Measurements from ENCODE around the gene USP28.
"Not testable (repeated sequence)": the region's sequence is repeated elsewhere in the genome, so short reads cannot be mapped to it uniquely, and the experiment has no call there.

Gene USP28

GRCh38 chr11:113875234-113876073, at the start of gene USP28:
TSS of gene USP28 (minus strand) at chr11:113875572. CDS start at chr11:113875501, 71 bp downstream.
- peak within 1 kb of the TSS; percentile 91 for H3K27ac Mint-ChIP-seq
- peaks cover 5% of the 10 kb centered on the region for H3K36me3 Mint-ChIP-seq (ENCODE audit: low read depth)
- H3K27me3 Mint-ChIP-seq, result no peaks in the 10 kb centered on the region
- H3K4me3 Mint-ChIP-seq, result peak within 1 kb of the TSS; percentile 88
- DNase-seq, result peak; percentile 89
- H3K4me1 Mint-ChIP-seq (ENCODE audit: low read depth), result peaks cover 42% of the 10 kb centered on the region
- H3K9me3 Mint-ChIP-seq, result no peaks in the 10 kb centered on the region

GRCh38 chr11:113923572-113923971, 48.2 kb upstream of the USP28 start:
- Mint-ChIP-seq H3K36me3 (ENCODE audit: low read depth) (no peaks in the 10 kb centered on the region), H3K27ac (no peak overlapping the region), H3K4me1 (ENCODE audit: low read depth) (no peaks in the 10 kb centered on the region), H3K4me3 (no peak overlapping the region), H3K27me3 (peaks cover 20% of the 10 kb centered on the region), H3K9me3 (no peaks in the 10 kb centered on the region)
- no peak for DNase-seq

GRCh38 chr11:113911491-113911890, 36.1 kb upstream of the USP28 start:
- H3K4me3 Mint-ChIP-seq; DNase-seq; H3K36me3 Mint-ChIP-seq (ENCODE audit: low read depth); H3K27ac Mint-ChIP-seq; H3K4me1 Mint-ChIP-seq (ENCODE audit: low read depth); H3K9me3 Mint-ChIP-seq: not testable (repeated sequence)
- peaks cover 20% of the 10 kb centered on the region for H3K27me3 Mint-ChIP-seq

- Mint-ChIP-seq H3K36me3 (ENCODE audit: low read depth) (no peaks in the 10 kb centered on the region), H3K4me3 (no peak overlapping the region), H3K27ac (no peak overlapping the region), H3K27me3 (peaks cover 20% of the 10 kb centered on the region), H3K4me1 (ENCODE audit: low read depth) (peaks cover 2% of the 10 kb centered on the region), H3K9me3 (no peaks in the 10 kb centered on the region)
- no peak for DNase-seq
Measured at GRCh38 chr11:113908098-113908497, 32.7 kb upstream of the USP28 start.

- H3K27me3 Mint-ChIP-seq, result peaks cover 20% of the 10 kb centered on the region
- no peaks in the 10 kb centered on the region for H3K36me3 Mint-ChIP-seq (ENCODE audit: low read depth)
- no peak overlapping the region for H3K27ac Mint-ChIP-seq
- peaks cover 2% of the 10 kb centered on the region for H3K4me1 Mint-ChIP-seq (ENCODE audit: low read depth)
- H3K4me3 Mint-ChIP-seq, result no peak overlapping the region
- no peaks in the 10 kb centered on the region for H3K9me3 Mint-ChIP-seq
- DNase-seq, result no peak
Measured at GRCh38 chr11:113907681-113908080, 32.3 kb upstream of the USP28 start.

- Mint-ChIP-seq H3K27ac (no peak overlapping the region), H3K4me3 (no peak overlapping the region), H3K27me3 (peaks cover 20% of the 10 kb centered on the region), H3K9me3 (no peaks in the 10 kb centered on the region), H3K4me1 (ENCODE audit: low read depth) (peaks cover 2% of the 10 kb centered on the region), H3K36me3 (ENCODE audit: low read depth) (no peaks in the 10 kb centered on the region)
- no peak for DNase-seq
Measured at GRCh38 chr11:113907152-113907551, 31.8 kb upstream of the USP28 start.

GRCh38 chr11:113906516-113906915, 31.1 kb upstream of the USP28 start:
- H3K4me1 Mint-ChIP-seq (ENCODE audit: low read depth), result peaks cover 2% of the 10 kb centered on the region
- DNase-seq, result no peak
- H3K36me3 Mint-ChIP-seq (ENCODE audit: low read depth), result no peaks in the 10 kb centered on the region
- no peaks in the 10 kb centered on the region for H3K9me3 Mint-ChIP-seq
- no peak overlapping the region for H3K4me3 Mint-ChIP-seq
- H3K27ac Mint-ChIP-seq, result no peak overlapping the region
- peaks cover 18% of the 10 kb centered on the region for H3K27me3 Mint-ChIP-seq

GRCh38 chr11:113906038-113906437, 30.7 kb upstream of the USP28 start:
- no peak overlapping the region for H3K4me3 Mint-ChIP-seq
- H3K9me3 Mint-ChIP-seq, result no peaks in the 10 kb centered on the region
- no peaks in the 10 kb centered on the region for H3K36me3 Mint-ChIP-seq (ENCODE audit: low read depth)
- no peak overlapping the region for H3K27ac Mint-ChIP-seq
- H3K4me1 Mint-ChIP-seq (ENCODE audit: low read depth), result peaks cover 2% of the 10 kb centered on the region
- peaks cover 18% of the 10 kb centered on the region for H3K27me3 Mint-ChIP-seq
- no peak for DNase-seq

GRCh38 chr11:113904379-113905101, 29.2 kb upstream of the USP28 start, which contains the start of gene HTR3B:
TSS of gene HTR3B (plus strand) at chr11:113904796. CDS start at chr11:113904934, 138 bp downstream.
- Mint-ChIP-seq H3K9me3 (no peaks in the 10 kb centered on the region), H3K4me3 (no peak within 1 kb of the TSS), H3K4me1 (ENCODE audit: low read depth) (peaks cover 2% of the 10 kb centered on the region), H3K27me3 (peaks cover 13% of the 10 kb centered on the region), H3K36me3 (ENCODE audit: low read depth) (no peaks in the 10 kb centered on the region), H3K27ac (no peak within 1 kb of the TSS)
- DNase-seq, result no peak

- no peak for DNase-seq
- H3K27ac Mint-ChIP-seq, result no peak overlapping the region
Measured at GRCh38 chr11:113901141-113901540, 25.8 kb upstream of the USP28 start.

GRCh38 chr11:113896156-113896879, 20.9 kb upstream of the USP28 start:
- no peak for DNase-seq
- Mint-ChIP-seq H3K36me3 (ENCODE audit: low read depth) (no peaks in the 10 kb centered on the region), H3K4me3 (no peak overlapping the region), H3K27ac (no peak overlapping the region), H3K9me3 (no peaks in the 10 kb centered on the region), H3K4me1 (ENCODE audit: low read depth) (no peaks in the 10 kb centered on the region), H3K27me3 (no peaks in the 10 kb centered on the region)

More at GRCh38 chr11:113901141-113901540, 25.8 kb upstream of the USP28 start:
- no peaks in the 10 kb centered on the region for H3K36me3 Mint-ChIP-seq (ENCODE audit: low read depth)
- no peak overlapping the region for H3K4me3 Mint-ChIP-seq
- H3K4me1 Mint-ChIP-seq (ENCODE audit: low read depth), result no peaks in the 10 kb centered on the region
- H3K9me3 Mint-ChIP-seq, result no peaks in the 10 kb centered on the region
- H3K27me3 Mint-ChIP-seq, result no peaks in the 10 kb centered on the region

- no peak overlapping the region for H3K27ac Mint-ChIP-seq
- H3K9me3 Mint-ChIP-seq, result no peaks in the 10 kb centered on the region
- H3K27me3 Mint-ChIP-seq, result no peaks in the 10 kb centered on the region
- DNase-seq, result no peak
- no peak overlapping the region for H3K4me3 Mint-ChIP-seq
- H3K36me3 Mint-ChIP-seq (ENCODE audit: low read depth), result no peaks in the 10 kb centered on the region
- H3K4me1 Mint-ChIP-seq (ENCODE audit: low read depth), result no peaks in the 10 kb centered on the region
Measured at GRCh38 chr11:113895367-113896155, 20.2 kb upstream of the USP28 start.

GRCh38 chr11:113894421-113894996, 19.1 kb upstream of the USP28 start:
- no peak overlapping the region for H3K27ac Mint-ChIP-seq
- no peak for DNase-seq
- no peaks in the 10 kb centered on the region for H3K9me3 Mint-ChIP-seq
- H3K4me1 Mint-ChIP-seq (ENCODE audit: low read depth), result no peaks in the 10 kb centered on the region
- no peaks in the 10 kb centered on the region for H3K27me3 Mint-ChIP-seq
- H3K4me3 Mint-ChIP-seq, result no peak overlapping the region
- no peaks in the 10 kb centered on the region for H3K36me3 Mint-ChIP-seq (ENCODE audit: low read depth)

GRCh38 chr11:113888848-113889247, 13.5 kb upstream of the USP28 start:
- no peaks in the 10 kb centered on the region for H3K36me3 Mint-ChIP-seq (ENCODE audit: low read depth)
- H3K4me3 Mint-ChIP-seq, result no peak overlapping the region
- no peaks in the 10 kb centered on the region for H3K27me3 Mint-ChIP-seq
- DNase-seq, result no peak
- no peak overlapping the region for H3K27ac Mint-ChIP-seq
- no peaks in the 10 kb centered on the region for H3K9me3 Mint-ChIP-seq
- H3K4me1 Mint-ChIP-seq (ENCODE audit: low read depth), result no peaks in the 10 kb centered on the region
